ENCODE data around the gene SLC2A9.

SLC2A9 gene

GRCh38 chr4:9866931-9867330 is 154.4 kb downstream of the SLC2A9 start:
- no peak for TF ChIP-seq CTCF (IDR thresholded peaks at IDR 0.05; ENCODE audit: insufficient read depth, low read length, poor library complexity, severe bottlenecking)
- Histone ChIP-seq H3K4me3 (replicated peaks; ENCODE audit: low read depth, low read length) (no peak overlapping the region), H3K36me3 (ENCODE audit: control insufficient read depth, insufficient read depth, low read length) (no peaks in the 10 kb centered on the region), H3K27me3 (replicated peaks; ENCODE audit: control insufficient read depth, insufficient read depth, low read length) (no peaks in the 10 kb centered on the region)
- no peak for DNase-seq (ENCODE audit: extremely low read depth, insufficient read length)

GRCh38 chr4:9861561-9861960 is 159.7 kb downstream of the SLC2A9 start:
- H3K4me3 ChIP-seq (replicated peaks; ENCODE audit: low read depth, low read length): no peak overlapping the region
- TF ChIP-seq CTCF (IDR thresholded peaks at IDR 0.05; ENCODE audit: insufficient read depth, low read length, poor library complexity, severe bottlenecking): no peak
- DNase-seq (ENCODE audit: extremely low read depth, insufficient read length): no peak
- no peaks in the 10 kb centered on the region for H3K27me3 ChIP-seq (replicated peaks; ENCODE audit: control insufficient read depth, insufficient read depth, low read length)
- H3K36me3 ChIP-seq (ENCODE audit: control insufficient read depth, insufficient read depth, low read length): no peaks in the 10 kb centered on the region

- DNase-seq (ENCODE audit: extremely low read depth, insufficient read length): no peak
- Histone ChIP-seq H3K4me3 (replicated peaks; ENCODE audit: low read depth, low read length) (no peak overlapping the region), H3K36me3 (ENCODE audit: control insufficient read depth, insufficient read depth, low read length) (no peaks in the 10 kb centered on the region), H3K27me3 (replicated peaks; ENCODE audit: control insufficient read depth, insufficient read depth, low read length) (no peaks in the 10 kb centered on the region)
- no peak for TF ChIP-seq CTCF (IDR thresholded peaks at IDR 0.05; ENCODE audit: insufficient read depth, low read length, poor library complexity, severe bottlenecking)
Measured at GRCh38 chr4:9859810-9860209, 161.5 kb downstream of the SLC2A9 start.

- TF ChIP-seq CTCF (IDR thresholded peaks at IDR 0.05; ENCODE audit: insufficient read depth, low read length, poor library complexity, severe bottlenecking): no peak
Measured at GRCh38 chr4:9849538-9849920, 171.8 kb downstream of the SLC2A9 start.

GRCh38 chr4:9847968-9848748 is 173.1 kb downstream of the SLC2A9 start:
- no peak for TF ChIP-seq CTCF (IDR thresholded peaks at IDR 0.05; ENCODE audit: insufficient read depth, low read length, poor library complexity, severe bottlenecking)
- H3K27me3 ChIP-seq (replicated peaks; ENCODE audit: control insufficient read depth, insufficient read depth, low read length): no peaks in the 10 kb centered on the region
- DNase-seq (ENCODE audit: extremely low read depth, insufficient read length): no peak

More at GRCh38 chr4:9849538-9849920, 171.8 kb downstream of the SLC2A9 start:
- peak; percentile 30 for DNase-seq (ENCODE audit: extremely low read depth, insufficient read length)
- Histone ChIP-seq H3K4me3 (replicated peaks; ENCODE audit: low read depth, low read length) (no peak overlapping the region), H3K36me3 (ENCODE audit: control insufficient read depth, insufficient read depth, low read length) (no peaks in the 10 kb centered on the region), H3K27me3 (replicated peaks; ENCODE audit: control insufficient read depth, insufficient read depth, low read length) (no peaks in the 10 kb centered on the region)

More at GRCh38 chr4:9847968-9848748, 173.1 kb downstream of the SLC2A9 start:
- no peaks in the 10 kb centered on the region for H3K36me3 ChIP-seq (ENCODE audit: control insufficient read depth, insufficient read depth, low read length)
- no peak overlapping the region for H3K4me3 ChIP-seq (replicated peaks; ENCODE audit: low read depth, low read length)
